HEK293 (cell line): Measurements from ENCODE around the gene ALOX15.

ENCODE experiments used
- ATF2 ChIP-seq: fragments of 450-650 bp; formaldehyde crosslinking; IDR thresholded peaks from 2 replicates; pipeline ENCODE4 v1.5.1; 2016; ENCODE audit warnings: missing biosample characterization, missing genetic modification characterization, low read depth
- GLIS1 ChIP-seq: fragments of 450-650 bp; formaldehyde crosslinking; IDR thresholded peaks from 2 replicates; pipeline ENCODE4 v1.5.1; 2016; ENCODE audit warnings: missing biosample characterization, missing genetic modification characterization
- ZBTB48 ChIP-seq: fragments of 450-650 bp; formaldehyde crosslinking; IDR thresholded peaks from 2 replicates; pipeline ENCODE4 v1.5.1; 2016; ENCODE audit warnings: missing biosample characterization, missing genetic modification characterization
- ZBTB8A ChIP-seq: fragments of 450-650 bp; formaldehyde crosslinking; IDR thresholded peaks from 2 replicates; pipeline ENCODE4 v1.5.1; 2016; ENCODE audit warnings: missing biosample characterization, missing genetic modification characterization
- TF ChIP-seq, protein P1 (sequence below): fragments of 450-650 bp; formaldehyde crosslinking; IDR thresholded peaks from 2 replicates; pipeline ENCODE4 v1.5.1; 2016; ENCODE audit warnings: missing biosample characterization, missing genetic modification characterization

DNA sequence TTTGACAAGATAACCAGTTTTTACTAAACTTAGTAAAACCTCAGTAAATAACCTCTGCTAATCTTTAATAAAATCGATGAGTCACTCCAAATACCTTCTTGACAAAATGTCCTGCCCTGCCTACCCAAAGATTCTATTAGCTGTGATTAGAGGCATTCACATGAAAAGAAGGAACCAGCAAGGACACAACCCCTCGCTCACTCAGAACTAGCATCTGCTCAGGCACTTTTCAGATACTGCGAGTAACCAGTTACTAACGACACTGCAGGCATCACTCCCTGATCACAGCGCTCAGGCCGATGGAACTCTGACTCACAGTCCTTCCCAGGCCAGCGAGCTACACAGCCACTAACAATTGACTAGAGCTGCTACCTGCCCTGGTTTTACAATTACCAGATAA is 38.2 kb upstream of the ALOX15 start:
- TF ChIP-seq, protein P1, sequence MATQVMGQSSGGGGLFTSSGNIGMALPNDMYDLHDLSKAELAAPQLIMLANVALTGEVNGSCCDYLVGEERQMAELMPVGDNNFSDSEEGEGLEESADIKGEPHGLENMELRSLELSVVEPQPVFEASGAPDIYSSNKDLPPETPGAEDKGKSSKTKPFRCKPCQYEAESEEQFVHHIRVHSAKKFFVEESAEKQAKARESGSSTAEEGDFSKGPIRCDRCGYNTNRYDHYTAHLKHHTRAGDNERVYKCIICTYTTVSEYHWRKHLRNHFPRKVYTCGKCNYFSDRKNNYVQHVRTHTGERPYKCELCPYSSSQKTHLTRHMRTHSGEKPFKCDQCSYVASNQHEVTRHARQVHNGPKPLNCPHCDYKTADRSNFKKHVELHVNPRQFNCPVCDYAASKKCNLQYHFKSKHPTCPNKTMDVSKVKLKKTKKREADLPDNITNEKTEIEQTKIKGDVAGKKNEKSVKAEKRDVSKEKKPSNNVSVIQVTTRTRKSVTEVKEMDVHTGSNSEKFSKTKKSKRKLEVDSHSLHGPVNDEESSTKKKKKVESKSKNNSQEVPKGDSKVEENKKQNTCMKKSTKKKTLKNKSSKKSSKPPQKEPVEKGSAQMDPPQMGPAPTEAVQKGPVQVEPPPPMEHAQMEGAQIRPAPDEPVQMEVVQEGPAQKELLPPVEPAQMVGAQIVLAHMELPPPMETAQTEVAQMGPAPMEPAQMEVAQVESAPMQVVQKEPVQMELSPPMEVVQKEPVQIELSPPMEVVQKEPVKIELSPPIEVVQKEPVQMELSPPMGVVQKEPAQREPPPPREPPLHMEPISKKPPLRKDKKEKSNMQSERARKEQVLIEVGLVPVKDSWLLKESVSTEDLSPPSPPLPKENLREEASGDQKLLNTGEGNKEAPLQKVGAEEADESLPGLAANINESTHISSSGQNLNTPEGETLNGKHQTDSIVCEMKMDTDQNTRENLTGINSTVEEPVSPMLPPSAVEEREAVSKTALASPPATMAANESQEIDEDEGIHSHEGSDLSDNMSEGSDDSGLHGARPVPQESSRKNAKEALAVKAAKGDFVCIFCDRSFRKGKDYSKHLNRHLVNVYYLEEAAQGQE (tag by site-specific recombination): no peak
- TF ChIP-seq ZBTB8A (tag by site-specific recombination) (no peak), GLIS1 (tag by site-specific recombination) (no peak), ZBTB48 (tag by site-specific recombination) (no peak), ATF2 (no peak)
